ENCODE results near the gene LGR6. TPM values are rescaled to one million over a fixed set of nuclear protein-coding genes. Genes with fewer than 3 reads are reported as not detected.
"Not testable (repeated sequence)": the region's sequence is repeated elsewhere in the genome, so short reads cannot be mapped to it uniquely, and the experiment has no call there.

Gene LGR6
- total RNA-seq, 1 donor from 2014 or later, result 0.52 TPM

DNA sequence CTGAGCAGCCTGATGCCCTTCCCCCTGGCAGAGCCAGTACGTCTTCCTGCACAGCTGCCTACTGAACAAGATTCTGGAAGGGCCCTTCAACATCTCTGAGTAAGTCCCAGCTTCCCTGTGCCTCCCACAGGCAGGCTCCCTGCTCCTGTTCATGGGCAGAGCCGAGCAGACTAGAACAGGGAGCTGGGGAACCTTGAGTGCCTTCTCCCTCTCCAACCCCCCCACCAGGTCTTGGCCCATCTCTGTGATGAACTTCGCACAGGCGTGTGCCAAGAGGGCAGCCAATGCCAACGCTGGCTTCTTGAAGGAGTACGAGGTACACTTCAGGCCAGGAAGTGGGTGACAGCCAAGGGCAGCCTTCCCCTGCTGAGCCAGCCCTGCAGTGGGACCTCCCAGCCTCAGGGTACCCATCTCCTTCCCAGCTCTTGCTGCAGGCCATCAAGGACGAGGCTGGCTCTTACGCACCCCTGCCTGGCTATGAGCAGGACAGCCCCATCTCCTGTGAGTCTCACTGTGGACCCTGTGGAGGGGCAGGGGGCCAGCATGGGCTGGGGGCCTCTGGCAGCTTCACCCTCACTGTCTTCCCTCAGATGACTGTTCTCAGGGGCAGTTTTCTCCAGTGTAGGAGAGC, 6.4 kb upstream of the LGR6 start:
- H3K9me3 ChIP-seq (ENCODE audit: control insufficient read depth in 3 of 3, low read length in 3 of 3), result no peaks in the 10 kb centered on the region
- no peak overlapping the region for H3K4me3 ChIP-seq (ENCODE audit: low read length in 3 of 3)
- no peak overlapping the region for H3K27ac ChIP-seq (ENCODE audit: low read depth, low read length)
- H3K27me3 ChIP-seq (ENCODE audit: control insufficient read depth in 3 of 3, insufficient read depth in 3 of 3, low read length in 3 of 3), result peaks cover 3 to 22% (median 8%) of the 10 kb centered on the region in 3 donors
- H3K36me3 ChIP-seq (ENCODE audit: control insufficient read depth in 3 of 3, insufficient read depth in 3 of 3, low read length in 3 of 3), result no peaks in the 10 kb centered on the region
- no peak overlapping the region for H3K9ac ChIP-seq (ENCODE audit: low read depth in 1 of 3, low read length in 3 of 3)
- peaks cover 0 to 4% (median 0%) of the 10 kb centered on the region in 3 donors for H3K4me1 ChIP-seq (ENCODE audit: control insufficient read depth in 3 of 3, insufficient read depth in 3 of 3, low read length in 3 of 3)

DNA sequence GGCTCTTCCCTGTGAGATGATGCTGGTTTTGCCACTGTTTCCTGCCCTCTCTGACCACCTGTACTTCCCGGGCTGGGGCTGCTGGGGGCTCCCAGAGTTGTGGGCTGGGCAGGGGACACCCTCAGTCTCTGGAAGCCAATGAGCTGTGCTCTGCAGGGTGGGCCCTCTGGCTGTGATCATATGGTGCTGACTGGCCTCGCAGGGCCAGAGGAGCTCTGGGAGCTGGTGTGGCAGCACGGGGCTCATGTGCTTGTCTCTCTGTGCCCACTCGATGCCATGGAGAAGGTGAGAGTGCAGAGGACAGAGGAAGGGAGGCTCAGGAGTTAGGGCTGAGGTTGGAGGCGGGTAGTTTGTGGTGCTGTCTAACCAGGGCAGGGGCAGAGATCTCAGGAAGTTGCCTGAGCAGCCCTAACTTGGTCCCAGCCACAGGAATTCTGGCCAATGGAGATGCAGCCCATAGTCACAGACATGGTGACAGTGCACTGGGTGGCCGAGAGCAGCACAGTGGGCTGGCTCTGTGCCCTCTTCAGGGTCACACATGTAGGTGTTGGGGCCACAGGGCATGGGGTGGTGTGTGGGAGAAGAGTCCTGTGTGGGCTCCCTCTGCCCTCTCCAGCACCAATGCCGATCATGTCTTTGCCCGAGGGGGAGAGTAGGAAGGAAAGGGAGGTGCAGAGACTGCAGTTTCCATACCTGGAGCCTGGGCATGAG, 5.7 kb upstream of the LGR6 start:
- H3K27me3 ChIP-seq (ENCODE audit: control insufficient read depth in 3 of 3, insufficient read depth in 3 of 3, low read length in 3 of 3), result peaks cover 3 to 20% (median 12%) of the 10 kb centered on the region in 3 donors
- no peak overlapping the region for H3K4me3 ChIP-seq (ENCODE audit: low read length in 3 of 3)
- H3K9me3 ChIP-seq (ENCODE audit: control insufficient read depth in 3 of 3, low read length in 3 of 3), result no peaks in the 10 kb centered on the region
- peaks cover 0 to 4% (median 0%) of the 10 kb centered on the region in 3 donors for H3K4me1 ChIP-seq (ENCODE audit: control insufficient read depth in 3 of 3, insufficient read depth in 3 of 3, low read length in 3 of 3)
- H3K9ac ChIP-seq (ENCODE audit: low read depth in 1 of 3, low read length in 3 of 3), result no peak overlapping the region
- H3K36me3 ChIP-seq (ENCODE audit: control insufficient read depth in 3 of 3, insufficient read depth in 3 of 3, low read length in 3 of 3), result no peaks in the 10 kb centered on the region
- no peak overlapping the region for H3K27ac ChIP-seq (ENCODE audit: low read depth, low read length)

DNA sequence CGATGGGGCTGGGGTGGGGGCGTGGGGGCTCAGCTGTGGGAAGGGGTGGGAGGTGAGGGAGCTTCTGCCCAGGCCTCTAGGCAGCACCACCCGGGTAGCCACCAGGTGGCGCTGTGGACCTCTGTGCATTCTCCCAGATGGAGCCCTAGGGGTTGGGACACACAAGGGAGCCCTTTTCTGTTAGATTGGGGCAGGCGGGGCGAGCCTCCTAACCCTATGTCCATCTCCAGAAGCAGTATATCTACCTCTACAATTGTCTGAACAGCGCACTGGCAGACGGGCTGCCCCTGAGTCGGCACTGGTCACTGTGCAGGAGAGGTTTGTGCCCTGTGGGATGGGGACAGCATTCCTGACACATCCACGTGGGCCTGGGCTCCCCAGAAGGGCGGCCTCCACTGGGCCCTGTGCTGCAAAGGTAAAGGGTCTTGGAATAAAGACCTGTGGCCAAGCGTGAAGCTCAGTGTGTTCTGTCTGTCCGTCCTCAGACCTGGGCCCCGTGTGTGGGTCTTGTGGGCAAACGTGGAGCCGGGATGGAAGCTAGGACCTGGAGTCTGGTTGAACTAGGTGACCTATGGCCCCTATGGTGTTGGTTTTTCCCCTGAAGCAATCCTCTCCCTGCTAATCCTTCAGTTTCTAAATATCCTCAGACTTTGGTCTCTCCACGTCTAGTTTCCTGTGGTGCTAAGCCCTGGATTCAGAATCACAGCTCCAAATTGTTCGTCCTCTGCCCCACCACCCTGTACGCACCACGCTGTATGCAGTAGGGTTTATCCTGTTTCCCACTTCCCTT, 4.4 kb upstream of the LGR6 start:
- peaks cover 3 to 9% (median 5%) of the 10 kb centered on the region in 3 donors for H3K4me1 ChIP-seq (ENCODE audit: control insufficient read depth in 3 of 3, insufficient read depth in 3 of 3, low read length in 3 of 3)

DNA sequence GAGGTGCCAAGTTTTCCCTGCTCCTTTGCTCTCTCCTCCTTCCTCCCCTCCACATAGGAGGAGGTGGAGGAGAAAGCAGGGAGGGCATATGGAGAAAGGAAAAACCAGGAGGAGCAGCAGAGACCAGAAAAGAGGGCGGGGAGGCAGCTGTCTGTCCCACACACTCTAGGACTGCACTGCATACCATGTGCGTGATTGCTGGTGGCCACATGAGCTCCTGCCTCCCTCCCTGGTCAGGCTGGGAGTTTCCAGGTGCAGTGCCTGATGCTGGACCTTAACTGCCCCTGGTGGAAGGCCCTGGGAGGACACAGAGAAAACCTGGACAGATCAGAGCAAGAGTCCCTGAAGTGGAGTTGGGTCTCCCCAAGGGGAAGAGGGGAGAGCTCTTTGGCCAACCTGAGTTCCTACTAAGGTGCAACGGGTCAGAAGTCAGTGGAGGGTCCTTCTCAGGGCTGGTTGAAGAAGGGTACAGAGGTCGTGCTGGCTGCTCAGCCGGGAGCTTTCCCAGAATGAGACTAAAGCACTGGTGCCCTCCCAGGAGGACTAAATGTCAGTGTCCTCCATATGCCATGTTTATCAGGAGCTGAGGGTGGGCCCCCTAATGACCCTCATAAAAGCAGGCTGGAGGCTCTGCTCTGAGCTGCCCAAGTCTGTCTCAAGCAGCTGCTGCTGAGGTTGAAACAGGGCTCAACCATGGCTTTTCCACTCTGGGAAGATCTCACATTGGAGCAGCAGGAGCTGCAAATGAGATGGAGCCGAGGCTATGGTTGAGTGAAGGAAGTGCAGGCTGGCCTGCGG, 3.5 kb upstream of the LGR6 start:
- H3K4me1 ChIP-seq (ENCODE audit: control insufficient read depth in 3 of 3, insufficient read depth in 3 of 3, low read length in 3 of 3), result peaks cover 3 to 5% (median 5%) of the 10 kb centered on the region in 3 donors
- H3K4me3 ChIP-seq (ENCODE audit: low read length in 3 of 3), result no peak overlapping the region
- H3K27ac ChIP-seq (ENCODE audit: low read depth, low read length), result no peak overlapping the region
- H3K9me3 ChIP-seq (ENCODE audit: control insufficient read depth in 3 of 3, low read length in 3 of 3), result no peaks in the 10 kb centered on the region
- H3K36me3 ChIP-seq (ENCODE audit: control insufficient read depth in 3 of 3, insufficient read depth in 3 of 3, low read length in 3 of 3), result no peaks in the 10 kb centered on the region
- H3K9ac ChIP-seq (ENCODE audit: low read depth in 1 of 3, low read length in 3 of 3), result no peak overlapping the region
- peaks cover 13 to 32% (median 28%) of the 10 kb centered on the region in 3 donors for H3K27me3 ChIP-seq (ENCODE audit: control insufficient read depth in 3 of 3, insufficient read depth in 3 of 3, low read length in 3 of 3)

More for the DNA sequence above, 4.4 kb upstream of the LGR6 start:
- no peak overlapping the region for H3K27ac ChIP-seq (ENCODE audit: low read depth, low read length)
- no peak overlapping the region for H3K4me3 ChIP-seq (ENCODE audit: low read length in 3 of 3)
- no peaks in the 10 kb centered on the region for H3K9me3 ChIP-seq (ENCODE audit: control insufficient read depth in 3 of 3, low read length in 3 of 3)
- H3K9ac ChIP-seq (ENCODE audit: low read depth in 1 of 3, low read length in 3 of 3), result no peak overlapping the region
- H3K27me3 ChIP-seq (ENCODE audit: control insufficient read depth in 3 of 3, insufficient read depth in 3 of 3, low read length in 3 of 3), result peaks cover 11 to 31% (median 25%) of the 10 kb centered on the region in 3 donors
- H3K36me3 ChIP-seq (ENCODE audit: control insufficient read depth in 3 of 3, insufficient read depth in 3 of 3, low read length in 3 of 3), result no peaks in the 10 kb centered on the region

DNA sequence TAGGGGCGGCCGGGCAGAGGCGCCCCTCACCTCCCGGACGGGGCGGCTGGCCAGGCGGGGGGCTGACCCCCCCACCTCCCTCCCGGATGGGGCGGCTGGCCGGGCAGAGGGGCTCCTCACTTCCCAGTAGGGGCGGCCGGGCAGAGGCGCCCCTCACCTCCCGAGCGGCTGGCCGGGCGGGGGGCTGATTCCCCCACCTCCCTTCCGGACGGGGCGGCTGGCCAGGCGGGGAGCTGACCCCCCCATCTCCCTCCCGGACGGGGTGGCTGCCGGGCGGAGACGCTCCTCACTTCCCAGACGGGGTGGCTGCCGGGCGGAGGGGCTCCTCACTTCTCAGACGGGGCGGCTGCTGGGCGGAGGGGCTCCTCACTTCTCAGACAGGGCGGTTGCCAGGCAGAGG, 2.2 kb upstream of the LGR6 start:
- H3K4me1 ChIP-seq (ENCODE audit: control insufficient read depth in 3 of 3, insufficient read depth in 3 of 3, low read length in 3 of 3); H3K36me3 ChIP-seq (ENCODE audit: control insufficient read depth in 3 of 3, insufficient read depth in 3 of 3, low read length in 3 of 3); H3K9ac ChIP-seq (ENCODE audit: low read depth in 1 of 3, low read length in 3 of 3); H3K27ac ChIP-seq (ENCODE audit: low read depth, low read length); H3K4me3 ChIP-seq (ENCODE audit: low read length in 3 of 3); H3K9me3 ChIP-seq (ENCODE audit: control insufficient read depth in 3 of 3, low read length in 3 of 3): not testable (repeated sequence)
- H3K27me3 ChIP-seq (ENCODE audit: control insufficient read depth in 3 of 3, insufficient read depth in 3 of 3, low read length in 3 of 3), result peaks cover 13 to 27% (median 26%) of the 10 kb centered on the region in 3 donors

DNA sequence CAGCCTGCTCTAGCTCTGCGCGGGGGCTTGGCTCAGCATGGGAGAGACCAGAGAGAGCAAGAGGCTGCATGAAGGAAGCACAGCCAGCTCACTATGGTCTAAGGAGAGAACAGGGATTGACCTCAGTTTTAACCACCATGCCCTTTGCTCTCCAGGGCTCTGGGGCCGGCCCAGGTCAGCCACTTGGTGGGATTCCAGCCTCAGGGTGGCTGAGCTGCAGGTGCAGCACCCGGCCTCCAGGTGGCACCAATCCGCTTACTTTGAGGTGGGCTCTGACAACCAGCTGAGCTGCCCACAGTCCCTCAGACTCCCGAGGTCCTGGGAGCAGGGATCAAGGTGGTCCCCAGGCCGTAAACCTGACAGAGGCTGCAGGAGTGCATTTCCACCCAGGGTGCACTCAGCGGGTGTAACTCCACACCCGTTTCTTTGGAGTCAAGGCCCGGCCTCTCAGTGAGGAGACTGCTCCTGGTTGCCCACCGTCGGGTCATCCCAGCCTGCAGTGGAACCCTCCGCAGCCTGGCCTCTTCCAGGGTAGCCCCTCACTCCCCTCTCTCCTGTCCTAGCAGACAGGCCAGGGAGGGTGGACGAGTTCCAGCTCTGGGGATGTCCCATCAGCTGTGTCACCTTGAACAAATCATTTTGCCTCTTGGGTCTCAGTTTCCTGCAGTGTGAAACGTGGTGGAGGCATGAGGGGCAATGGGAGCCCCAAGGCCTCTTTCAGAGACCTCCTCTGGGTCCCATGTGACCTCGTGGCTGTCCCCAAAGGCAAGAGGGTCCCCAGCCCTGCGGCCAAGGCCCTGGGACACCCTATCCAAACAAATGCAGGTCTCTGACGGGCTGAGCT, 607 bp upstream of the LGR6 start:
- no peak overlapping the region for H3K9ac ChIP-seq (ENCODE audit: low read depth in 1 of 3, low read length in 3 of 3)
- no peak overlapping the region for H3K27ac ChIP-seq (ENCODE audit: low read depth, low read length)
- H3K4me1 ChIP-seq (ENCODE audit: control insufficient read depth in 3 of 3, insufficient read depth in 3 of 3, low read length in 3 of 3), result peaks cover 3 to 5% (median 5%) of the 10 kb centered on the region in 3 donors
- no peak overlapping the region for H3K4me3 ChIP-seq (ENCODE audit: low read length in 3 of 3)
- H3K9me3 ChIP-seq (ENCODE audit: control insufficient read depth in 3 of 3, low read length in 3 of 3), result no peaks in the 10 kb centered on the region
- H3K36me3 ChIP-seq (ENCODE audit: control insufficient read depth in 3 of 3, insufficient read depth in 3 of 3, low read length in 3 of 3), result no peaks in the 10 kb centered on the region
- H3K27me3 ChIP-seq (ENCODE audit: control insufficient read depth in 3 of 3, insufficient read depth in 3 of 3, low read length in 3 of 3), result peaks cover 13 to 29% (median 27%) of the 10 kb centered on the region in 3 donors

DNA sequence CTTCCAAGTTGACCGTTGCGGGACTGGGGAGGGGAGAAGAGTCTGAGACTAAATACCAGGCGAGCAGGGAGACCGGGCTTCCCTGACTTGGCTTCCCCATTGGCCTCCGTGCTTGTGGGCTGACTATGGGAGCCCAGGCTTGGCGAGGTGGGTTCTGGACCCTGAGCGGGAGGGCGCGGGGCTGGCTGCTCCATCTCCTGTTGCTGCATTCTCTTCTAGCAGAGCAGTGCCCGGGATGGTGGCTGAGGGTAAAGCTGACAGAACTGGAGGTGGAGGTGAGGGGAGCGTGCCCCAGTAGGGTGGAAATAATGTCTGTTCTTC, 689 bp downstream of the LGR6 start:
- Histone ChIP-seq H3K9me3 (ENCODE audit: control insufficient read depth in 3 of 3, low read length in 3 of 3) (no peaks in the 10 kb centered on the region), H3K36me3 (ENCODE audit: control insufficient read depth in 3 of 3, insufficient read depth in 3 of 3, low read length in 3 of 3) (no peaks in the 10 kb centered on the region), H3K4me1 (ENCODE audit: control insufficient read depth in 3 of 3, insufficient read depth in 3 of 3, low read length in 3 of 3) (peaks cover 3 to 9% (median 7%) of the 10 kb centered on the region in 3 donors), H3K27ac (ENCODE audit: low read depth, low read length) (no peak overlapping the region), H3K4me3 (ENCODE audit: low read length in 3 of 3) (no peak overlapping the region), H3K27me3 (ENCODE audit: control insufficient read depth in 3 of 3, insufficient read depth in 3 of 3, low read length in 3 of 3) (peaks cover 13 to 29% (median 27%) of the 10 kb centered on the region in 3 donors), H3K9ac (ENCODE audit: low read depth in 1 of 3, low read length in 3 of 3) (no peak overlapping the region)

DNA sequence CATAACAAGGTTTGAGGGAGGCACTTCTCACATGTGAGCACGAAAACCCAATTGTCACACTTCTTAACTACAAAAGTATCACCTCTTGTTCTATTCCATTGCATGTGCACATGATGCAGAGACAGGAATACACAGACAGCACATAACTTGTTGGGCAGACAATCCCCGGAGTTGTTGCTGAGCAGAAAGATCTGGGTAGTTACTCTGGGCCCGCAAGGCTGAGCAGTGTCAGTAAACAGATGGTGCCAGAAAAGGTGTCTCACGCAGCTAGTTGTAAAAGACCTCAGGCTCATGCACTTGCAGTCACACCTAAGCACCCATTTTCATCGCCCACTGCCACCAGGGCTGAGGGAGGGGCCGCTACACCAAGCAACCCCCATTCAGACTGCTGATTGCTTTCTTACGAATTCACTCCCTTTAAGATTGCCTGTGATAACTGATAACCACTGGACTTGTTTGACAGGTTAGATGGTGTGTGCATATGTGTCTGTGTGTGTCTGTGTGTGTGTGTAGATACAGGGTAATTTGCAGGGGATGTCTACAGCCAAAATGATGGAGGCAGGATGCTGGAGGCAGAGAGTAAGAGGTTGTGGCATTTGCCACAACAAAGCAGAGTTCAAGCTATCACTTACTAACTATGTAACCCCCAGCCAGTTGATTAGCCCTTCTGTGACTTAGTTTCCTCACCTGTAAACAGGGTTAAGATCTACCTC, 4.2 kb downstream of the LGR6 start:
- Histone ChIP-seq H3K36me3 (ENCODE audit: control insufficient read depth in 3 of 3, insufficient read depth in 3 of 3, low read length in 3 of 3) (no peaks in the 10 kb centered on the region), H3K27ac (ENCODE audit: low read depth, low read length) (no peak overlapping the region), H3K27me3 (ENCODE audit: control insufficient read depth in 3 of 3, insufficient read depth in 3 of 3, low read length in 3 of 3) (peaks cover 13 to 24% (median 24%) of the 10 kb centered on the region in 3 donors), H3K4me1 (ENCODE audit: control insufficient read depth in 3 of 3, insufficient read depth in 3 of 3, low read length in 3 of 3) (peaks cover 17 to 41% (median 25%) of the 10 kb centered on the region in 3 donors), H3K4me3 (ENCODE audit: low read length in 3 of 3) (no peak overlapping the region), H3K9me3 (ENCODE audit: control insufficient read depth in 3 of 3, low read length in 3 of 3) (no peaks in the 10 kb centered on the region), H3K9ac (ENCODE audit: low read depth in 1 of 3, low read length in 3 of 3) (no peak overlapping the region)
